Suprapubic skin (tissue), 4 donors: Measurements from ENCODE around the gene SMG1. TPM values are rescaled to one million over a fixed set of nuclear protein-coding genes. Genes with fewer than 3 reads are reported as not detected.

Experiments used
- DNase-seq, 2 donors: peaks; one replicate each; pipeline ENCODE4 v3.0.0-alpha.2; 2019; ENCODE audit warnings: low spot score in 2 of 2
- H3K27ac ChIP-seq: fragments of 200-600 bp; sonication (generic); one replicate; pipeline ENCODE4 v1.5.1; 2019
- H3K27me3 ChIP-seq: fragments of 200-600 bp; sonication (generic); one replicate; pipeline ENCODE4 v1.5.1; 2019
- H3K36me3 ChIP-seq: fragments of 200-600 bp; sonication (generic); one replicate; pipeline ENCODE4 v1.5.1; 2019
- H3K4me1 ChIP-seq: fragments of 200-600 bp; sonication (generic); one replicate; pipeline ENCODE4 v1.5.1; 2019
- H3K4me3 ChIP-seq: fragments of 200-600 bp; sonication (generic); one replicate; pipeline ENCODE4 v1.5.1; 2019; ENCODE audit warnings: mild to moderate bottlenecking
- H3K9me3 ChIP-seq: fragments of 200-600 bp; sonication (generic); one replicate; pipeline ENCODE4 v1.5.1; 2019
- CTCF ChIP-seq, 2 donors: fragments of 200-600 bp in 1 of 2; fragments of 450-650 bp in 1 of 2; sonication (generic) in 1 of 2; IDR thresholded peaks; one replicate each; pipeline ENCODE4 v1.5.1; 2016 to 2019; ENCODE audit warnings: antibody characterized with exemption in 2 of 2, mild to moderate bottlenecking in 1 of 2, moderate library complexity in 1 of 2
- EP300 ChIP-seq: sonication (generic); formaldehyde crosslinking; IDR thresholded peaks from one replicate; pipeline ENCODE4 v1.6.1; 2017; ENCODE audit warnings: antibody characterized with exemption
- POLR2A ChIP-seq, 2 donors: fragments of 450-650 bp; IDR thresholded peaks; one replicate each; pipeline ENCODE4 v1.6.1; 2017; ENCODE audit warnings: antibody characterized with exemption in 2 of 2, mild to moderate bottlenecking in 2 of 2, moderate library complexity in 2 of 2
- POLR2AphosphoS5 ChIP-seq, 3 donors: sonication (generic); formaldehyde crosslinking; IDR thresholded peaks; one replicate each; pipeline ENCODE4 v1.6.1; 2017; ENCODE audit warnings: antibody characterized with exemption in 3 of 3
- WGBS: methylation state at CpG from one replicate; pipeline ENCODE4 v1.1.5; 2018; 5-methylcytosine and 5-hydroxymethylcytosine counted together
- total RNA-seq, 4 donors: library from RNA; depleted of rRNA; stranded (reverse); fragments of >200 nt; gene quantifications; one replicate each; pipeline ENCODE4 v1.1.0, GENCODE V29; 2016

Gene SMG1
- total RNA-seq, 4 donors from 2014 or later, result 132 to 446 (median 158) TPM

- no peak for TF ChIP-seq EP300
- no peak for TF ChIP-seq POLR2AphosphoS5 (IDR thresholded peaks at IDR 0.05)
- no peak for TF ChIP-seq POLR2A (IDR thresholded peaks at IDR 0.05)
- no peak for TF ChIP-seq CTCF (IDR thresholded peaks at IDR 0.05)
- no peaks in the 10 kb centered on the region for H3K9me3 ChIP-seq
- H3K27me3 ChIP-seq, result no peaks in the 10 kb centered on the region
- H3K36me3 ChIP-seq, result no peaks in the 10 kb centered on the region
- 85% methylated on average over 11 of the region's 11 CpGs for WGBS
- DNase-seq, result no peak
- H3K4me1 ChIP-seq, result peaks cover 5% of the 10 kb centered on the region
- no peak overlapping the region for H3K4me3 ChIP-seq
- H3K27ac ChIP-seq, result no peak overlapping the region
Measured at GRCh38 chr16:18950469-18951185, 24.4 kb upstream of the SMG1 start.

GRCh38 chr16:18948372-18949020 lies 22.3 kb upstream of the SMG1 start:
- no peaks in the 10 kb centered on the region for H3K27me3 ChIP-seq
- no peaks in the 10 kb centered on the region for H3K36me3 ChIP-seq
- no peaks in the 10 kb centered on the region for H3K9me3 ChIP-seq
- TF ChIP-seq POLR2AphosphoS5 (IDR thresholded peaks at IDR 0.05) (no peak), EP300 (no peak), CTCF (IDR thresholded peaks at IDR 0.05) (no peak), POLR2A (IDR thresholded peaks at IDR 0.05) (no peak)
- 65% methylated on average over 9 of the region's 9 CpGs for WGBS
- peaks cover 5% of the 10 kb centered on the region for H3K4me1 ChIP-seq
- no peak overlapping the region for H3K27ac ChIP-seq
- no peak overlapping the region for H3K4me3 ChIP-seq
- no peak for DNase-seq

DNA sequence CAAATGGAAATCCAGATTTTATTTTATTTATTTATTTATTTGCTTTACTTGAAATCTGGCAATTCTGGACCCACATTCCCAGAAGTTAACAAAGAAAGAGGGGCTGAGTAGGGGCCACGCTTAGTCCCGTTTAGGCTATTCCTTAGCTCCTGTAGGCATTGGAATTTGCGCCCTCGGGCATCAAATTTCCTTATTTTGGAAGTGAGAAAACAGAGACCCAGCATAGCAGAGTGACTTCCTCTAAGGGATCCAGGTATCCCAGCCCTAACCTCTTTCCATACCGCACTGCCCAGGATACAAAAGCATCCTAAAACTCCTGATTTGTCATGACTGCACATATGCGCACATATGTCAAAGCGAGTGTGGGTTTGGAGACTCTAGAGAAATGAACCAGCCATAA lies 19.0 kb upstream of the SMG1 start:
- Histone ChIP-seq H3K4me1 (peaks cover 13% of the 10 kb centered on the region), H3K36me3 (no peaks in the 10 kb centered on the region), H3K9me3 (no peaks in the 10 kb centered on the region), H3K4me3 (no peak overlapping the region), H3K27ac (no peak overlapping the region), H3K27me3 (no peaks in the 10 kb centered on the region)
- WGBS, result 77% methylated on average over 7 of the region's 7 CpGs
- no peak for DNase-seq
- no peak for TF ChIP-seq EP300
- TF ChIP-seq POLR2AphosphoS5 (IDR thresholded peaks at IDR 0.05), result no peak

DNA sequence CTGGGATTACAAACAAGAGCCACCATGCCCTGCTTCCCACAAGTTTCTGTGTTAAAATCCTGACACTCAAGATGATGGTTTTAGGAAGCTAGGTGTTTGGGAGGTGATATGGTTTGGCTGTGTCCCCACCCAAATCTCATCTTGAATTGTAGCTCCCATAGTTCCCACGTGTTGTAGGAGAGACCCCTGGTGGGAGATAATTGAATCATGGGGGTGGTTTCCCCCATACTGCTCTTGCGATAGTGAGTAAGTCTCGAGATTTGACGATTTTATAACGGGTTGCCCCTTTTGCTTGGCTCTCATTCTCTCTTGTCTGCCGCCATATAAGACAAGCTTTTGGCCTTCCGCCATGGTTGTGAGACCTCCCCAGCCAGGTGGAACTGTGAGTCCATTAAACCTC lies 17.2 kb upstream of the SMG1 start:
- TF ChIP-seq EP300 (no peak), POLR2A (IDR thresholded peaks at IDR 0.05) (no peak), CTCF (IDR thresholded peaks at IDR 0.05) (no peak), POLR2AphosphoS5 (IDR thresholded peaks at IDR 0.05) (no peak)
- no peak for DNase-seq
- no peak overlapping the region for H3K27ac ChIP-seq
- H3K4me1 ChIP-seq, result peaks cover 13% of the 10 kb centered on the region
- no peaks in the 10 kb centered on the region for H3K9me3 ChIP-seq
- no peak overlapping the region for H3K4me3 ChIP-seq
- H3K36me3 ChIP-seq, result no peaks in the 10 kb centered on the region
- no peaks in the 10 kb centered on the region for H3K27me3 ChIP-seq
- WGBS, result 91% methylated on average over 7 of the region's 7 CpGs

GRCh38 chr16:18942061-18942460 lies 15.9 kb upstream of the SMG1 start:
- Histone ChIP-seq H3K36me3 (no peaks in the 10 kb centered on the region), H3K4me1 (peaks cover 13% of the 10 kb centered on the region), H3K27ac (peak overlapping the region; percentile 60), H3K4me3 (no peak overlapping the region), H3K9me3 (no peaks in the 10 kb centered on the region), H3K27me3 (no peaks in the 10 kb centered on the region)
- TF ChIP-seq POLR2A (IDR thresholded peaks at IDR 0.05), result no peak
- TF ChIP-seq EP300, result no peak
- no peak for TF ChIP-seq POLR2AphosphoS5 (IDR thresholded peaks at IDR 0.05)
- no peak for TF ChIP-seq CTCF (IDR thresholded peaks at IDR 0.05)
- 33% methylated on average over 1 of the region's 1 CpG for WGBS
- no peak for DNase-seq
